IMR-90 (cell line): ENCODE measurements around the gene PRPF40B. TPM values are rescaled to one million over a fixed set of nuclear protein-coding genes. Genes with fewer than 3 reads are reported as not detected.

ENCODE experiments used
- ATAC-seq: fragments of 200-7000 bp; cut with Tn5 transposase; 2 replicates; pipeline ENCODE4 v1.9.1; 2020; ENCODE audit warnings: low read depth, mild to moderate bottlenecking, moderate library complexity
- BruUV-seq: library from RNA; stranded (reverse); fragments of 400-500 nt; replicated peaks from 2 replicates; lab custom pipeline; 2021; lab: Mats Ljungman, UMichigan
- CTCF ChIA-PET: fragments of 300-600 bp; formaldehyde crosslinking; extraction: SDS; loops from one replicate; lab custom pipeline; 2021; ENCODE audit warnings: antibody characterized with exemption; lab: Yijun Ruan, JAX
- POLR2A ChIA-PET: fragments of 300-600 bp; sonication (Branson Sonifier 250); formaldehyde crosslinking; loops from one replicate; lab custom pipeline; 2022; ENCODE audit warnings: antibody characterized with exemption; ENCODE audit not compliant: unreplicated experiment; lab: Charles Lee
- DNase-seq: peaks from one replicate; pipeline ENCODE4 v3.0.0; 2013
- H2AFZ ChIP-seq: replicated peaks from 2 replicates; pipeline ENCODE3; 2013; ENCODE audit warnings: low read length, mild to moderate bottlenecking; ENCODE audit not compliant: poor library complexity
- H2AK5ac ChIP-seq: 2 replicates; pipeline ENCODE4 v1.6.1; 2013; ENCODE audit warnings: low read depth, low read length, inconsistent platforms
- H2AK9ac ChIP-seq: replicated peaks from 2 replicates; pipeline ENCODE3; 2013; ENCODE audit warnings: mild to moderate bottlenecking, low read depth, low read length, moderate library complexity; ENCODE audit not compliant: poor library complexity
- H2BK120ac ChIP-seq: 2 replicates; pipeline ENCODE4 v1.6.1; 2013; ENCODE audit warnings: low read depth, low read length, inconsistent platforms
- H2BK15ac ChIP-seq: 3 replicates; pipeline ENCODE4 v1.6.1; 2013; ENCODE audit warnings: low read depth, low read length, inconsistent platforms
- H2BK20ac ChIP-seq: 2 replicates; pipeline ENCODE4 v1.6.1; 2013; ENCODE audit warnings: low read depth, mild to moderate bottlenecking, inconsistent platforms, low read length, moderate library complexity
- H2BK5ac ChIP-seq: 2 replicates; pipeline ENCODE4 v1.6.1; 2013; ENCODE audit warnings: mild to moderate bottlenecking, low read depth, low read length, inconsistent platforms; ENCODE audit not compliant: poor library complexity, severe bottlenecking
- H3K14ac ChIP-seq: replicated peaks from 2 replicates; pipeline ENCODE4 v1.6.1; 2013; ENCODE audit warnings: low read depth, low read length, inconsistent platforms
- H3K18ac ChIP-seq: 2 replicates; pipeline ENCODE4 v1.6.1; 2013; ENCODE audit warnings: low read depth, low read length, control low read depth
- H3K23ac ChIP-seq: 2 replicates; pipeline ENCODE4 v1.6.1; 2013; ENCODE audit warnings: low read depth, low read length, inconsistent platforms
- H3K27ac ChIP-seq: 2 replicates; pipeline ENCODE4 v1.5.1; 2013; ENCODE audit warnings: mild to moderate bottlenecking, control low read depth, low read length; ENCODE audit not compliant: insufficient read depth
- H3K27me3 ChIP-seq: 2 replicates; pipeline ENCODE4 v1.6.1; 2013; ENCODE audit warnings: low read length; ENCODE audit not compliant: control insufficient read depth, insufficient read depth
- H3K36me3 ChIP-seq: 2 replicates; pipeline ENCODE4 v1.6.1; 2013; ENCODE audit warnings: low read length, mixed read lengths; ENCODE audit not compliant: control insufficient read depth, insufficient read depth
- H3K4ac ChIP-seq: 2 replicates; pipeline ENCODE4 v1.6.1; 2013; ENCODE audit warnings: low read depth, low read length, inconsistent platforms
- H3K4me1 ChIP-seq: 2 replicates; pipeline ENCODE4 v1.6.1; 2013; ENCODE audit warnings: low read length, mixed read lengths; ENCODE audit not compliant: control insufficient read depth, insufficient read depth
- H3K4me2 ChIP-seq: 2 replicates; pipeline ENCODE4 v1.6.1; 2013; ENCODE audit warnings: low read depth, mild to moderate bottlenecking, control low read depth, low read length, moderate library complexity
- H3K4me3 ChIP-seq: 2 replicates; pipeline ENCODE4 v1.5.1; 2013; ENCODE audit warnings: low read depth, mild to moderate bottlenecking, control low read depth, low read length, moderate library complexity; ENCODE audit not compliant: insufficient read depth
- H3K56ac ChIP-seq: 2 replicates; pipeline ENCODE4 v1.6.1; 2013; ENCODE audit warnings: low read length, inconsistent platforms; ENCODE audit not compliant: insufficient read depth; ENCODE audit errors: extremely low read depth
- H3K79me1 ChIP-seq, 2 experiments: 2 replicates each; pipeline ENCODE4 v1.6.1; 2013; ENCODE audit warnings: low read length in 2 of 2, inconsistent platforms in 1 of 2, low read depth in 1 of 2
- H3K9ac ChIP-seq: 2 replicates; pipeline ENCODE4 v1.6.1; 2013; ENCODE audit warnings: low read depth, low read length, control low read depth
- H3K9me1 ChIP-seq: 2 replicates; pipeline ENCODE4 v1.6.1; 2013; ENCODE audit warnings: low read length, inconsistent platforms; ENCODE audit not compliant: insufficient read depth
- H3K9me3 ChIP-seq: 2 replicates; pipeline ENCODE4 v1.6.1; 2013; ENCODE audit warnings: low read length; ENCODE audit not compliant: control insufficient read depth, insufficient read depth
- H4K20me1 ChIP-seq: 2 replicates; pipeline ENCODE4 v1.6.1; 2013; ENCODE audit warnings: low read length, inconsistent platforms; ENCODE audit not compliant: insufficient read depth
- H4K5ac ChIP-seq: 2 replicates; pipeline ENCODE4 v1.6.1; 2013; ENCODE audit warnings: mild to moderate bottlenecking, low read depth, low read length, control low read depth
- H4K8ac ChIP-seq, 2 experiments: 2 replicates each; pipeline ENCODE4 v1.6.1; 2013; ENCODE audit warnings: low read depth in 2 of 2, low read length in 2 of 2, control low read depth in 1 of 2, inconsistent platforms in 1 of 2
- H4K91ac ChIP-seq: 2 replicates; pipeline ENCODE4 v1.6.1; 2013; ENCODE audit warnings: low read depth, low read length, inconsistent platforms; ENCODE audit not compliant: insufficient read depth
- CEBPB ChIP-seq: IDR thresholded peaks from 2 replicates; pipeline ENCODE4 v1.6.1; 2012; ENCODE audit warnings: low read depth, low read length, improper control_type of control experiment
- CHD1 ChIP-seq: IDR thresholded peaks from 2 replicates; pipeline ENCODE4 v1.6.1; 2012; ENCODE audit warnings: low read depth, low read length, improper control_type of control experiment
- CTCF ChIP-seq: conservative IDR thresholded peaks from 2 replicates; pipeline ENCODE4 v1.5.1; 2012; ENCODE audit warnings: mild to moderate bottlenecking, low read depth, low read length, improper control_type of control experiment
- ELK1 ChIP-seq: fragments of 150-350 bp; IDR thresholded peaks from 2 replicates; pipeline ENCODE4 v1.6.1; 2016; ENCODE audit warnings: low read depth, mild to moderate bottlenecking, low read length, moderate library complexity, borderline replicate concordance
- FOS ChIP-seq: fragments of 150-350 bp; IDR thresholded peaks from 2 replicates; pipeline ENCODE4 v1.6.1; 2016; ENCODE audit warnings: low read depth, low read length
- MAZ ChIP-seq: IDR thresholded peaks from 2 replicates; pipeline ENCODE4 v1.6.1; 2012; ENCODE audit warnings: low read depth, mild to moderate bottlenecking, low read length, improper control_type of control experiment, moderate library complexity, borderline replicate concordance
- MXI1 ChIP-seq: IDR thresholded peaks from 2 replicates; pipeline ENCODE4 v1.6.1; 2012; ENCODE audit warnings: low read depth, mild to moderate bottlenecking, low read length, moderate library complexity, borderline replicate concordance
- POLR2A ChIP-seq: IDR thresholded peaks from 2 replicates; pipeline ENCODE4 v1.6.1; 2012; ENCODE audit warnings: mild to moderate bottlenecking, low read depth, low read length
- RAD21 ChIP-seq: IDR thresholded peaks from 2 replicates; pipeline ENCODE4 v1.6.1; 2012; ENCODE audit warnings: low read length, improper control_type of control experiment
- RCOR1 ChIP-seq: IDR thresholded peaks from 2 replicates; pipeline ENCODE4 v1.6.1; 2012; ENCODE audit warnings: mild to moderate bottlenecking, low read length, improper control_type of control experiment; ENCODE audit not compliant: insufficient replicate concordance
- RFX5 ChIP-seq: IDR thresholded peaks from 2 replicates; pipeline ENCODE4 v1.8.0; 2012; ENCODE audit warnings: low read depth, mild to moderate bottlenecking, low read length, moderate library complexity
- SMC3 ChIP-seq: fragments of 150-350 bp; IDR thresholded peaks from 2 replicates; pipeline ENCODE4 v1.6.1; 2016; ENCODE audit warnings: low read depth, mild to moderate bottlenecking, antibody characterized with exemption, low read length, moderate library complexity
- USF2 ChIP-seq: fragments of 150-350 bp; IDR thresholded peaks from 2 replicates; pipeline ENCODE4 v1.6.1; 2017; ENCODE audit warnings: mild to moderate bottlenecking, antibody characterized with exemption, low read length, low read depth
- WGBS, 2 experiments: methylation state at CpG; one replicate each; pipeline versions ENCODE4 v1.1.5 to v1.1.7; 2013; ENCODE audit warnings: missing lambda C conversion rate in 2 of 2; ENCODE audit not compliant: insufficient read length in 1 of 2; ENCODE audit errors: extremely low coverage in 2 of 2; 5-methylcytosine and 5-hydroxymethylcytosine counted together
- dilution Hi-C: fragments of 300-500 bp; cut with HindIII; formaldehyde crosslinking; loops from one replicate; pipeline ENCODE4 v1.14.3; 2018; ENCODE audit warnings: low sequenced_read_pairs; ENCODE audit not compliant: unreplicated experiment
- in situ Hi-C: fragments of 300-500 bp; cut with MboI; formaldehyde crosslinking; loops from 3 replicates; pipeline ENCODE4 v1.14.3; 2019; ENCODE audit warnings: low sequenced_read_pairs, inconsistent platforms, mixed read lengths
- intact Hi-C: fragments of 100-400 bp; cut with micrococcal nuclease; formaldehyde crosslinking; loops from 2 replicates; pipeline ENCODE4 v1.10.0; 2022
- polyA plus RNA-seq, 3 experiments: library from polyadenylated mRNA; depleted of rRNA; stranded (reverse); fragments of >200 nt; gene quantifications; 2 replicates each; pipeline ENCODE4 v1.2.3, GENCODE V29; 2012; ENCODE audit warnings: low replicate concordance in 1 of 3
- total RNA-seq: library from RNA; depleted of rRNA; stranded (reverse); fragments of >200 nt; gene quantifications from 2 replicates; pipeline ENCODE4 v1.2.3, GENCODE V29; 2012

The PRPF40B gene
- total and polyA plus RNA-seq, 2 of the 4 experiments (the other 2 are of a cell fraction) = 5.0 to 11.8 TPM

GRCh38 chr12:49580572-49581535 lies 42.5 kb upstream of the PRPF40B start:
- BruUV-seq = no TSS peak
- H3K23ac ChIP-seq = no peak overlapping the region
- no peak overlapping the region for H3K14ac ChIP-seq
- DNase-seq (peak; percentile 77), ATAC-seq (peak; percentile 97)
- H2AK9ac ChIP-seq = peak overlapping the region; percentile 63
- no peak overlapping the region for H3K56ac ChIP-seq
- dilution Hi-C loops (no loop called here), intact Hi-C loops (loop anchor here (1.0 to 5.0 kb wide), 4 partner anchors 69 to 292 kb away; no protein-coding TSS in a partner anchor), in situ Hi-C loops (no loop called here)
- H3K4me2 ChIP-seq = no peak overlapping the region
- no peak overlapping the region for H2BK120ac ChIP-seq
- no peak overlapping the region for H2BK15ac ChIP-seq
- no peak overlapping the region for H3K9ac ChIP-seq
- no peak overlapping the region for H4K91ac ChIP-seq
- H4K5ac ChIP-seq = no peak overlapping the region
- no peaks in the 10 kb centered on the region for H3K27me3 ChIP-seq
- no peak overlapping the region for H3K4me3 ChIP-seq
- H3K27ac ChIP-seq = no peak overlapping the region
- ChIA-PET POLR2A (no interaction called here), CTCF (interaction anchor here (0.6 to 5.4 kb wide), 11 partner anchors 9 to 292 kb away, joined by 3 to 36 read pairs (median 5); partner anchors contain the start of gene DNAJC22)
- H2AFZ ChIP-seq = peak overlapping the region; percentile 54
- peaks cover 2% of the 10 kb centered on the region for H3K36me3 ChIP-seq
- peaks cover 0 to 16% of the 10 kb centered on the region in 2 experiments; a peak in 3 of 4 replicates for H3K79me1 ChIP-seq
- no peak overlapping the region for H2BK20ac ChIP-seq
- peaks cover 2% of the 10 kb centered on the region; the same call in 1 of the 2 replicates for H3K4me1 ChIP-seq
- H3K4ac ChIP-seq = no peak overlapping the region
- H2AK5ac ChIP-seq = no peak overlapping the region
- no peak overlapping the region; a peak in 1 of 4 replicates for H4K8ac ChIP-seq
- no peaks in the 10 kb centered on the region for H3K9me3 ChIP-seq
- 30% methylated on average over 2 of the region's 8 CpGs; no CpG with 5 or more reads in 1 of the 2 experiments for WGBS, 2 experiments
- H2BK5ac ChIP-seq = no peak overlapping the region
- peaks cover 9% of the 10 kb centered on the region for H4K20me1 ChIP-seq
- no peaks in the 10 kb centered on the region for H3K9me1 ChIP-seq
- H3K18ac ChIP-seq = no peak overlapping the region
- peak; percentile 49 for TF ChIP-seq RCOR1
- no peak for TF ChIP-seq FOS
- TF ChIP-seq POLR2A = no peak
- TF ChIP-seq ELK1 = no peak
- no peak for TF ChIP-seq CEBPB
- TF ChIP-seq RFX5 = no peak
- TF ChIP-seq MXI1 = no peak
- TF ChIP-seq MAZ = no peak; the same call in 1 of the 2 replicates
- TF ChIP-seq CTCF = peak; percentile 84
- no peak for TF ChIP-seq CHD1
- no peak for TF ChIP-seq USF2
- TF ChIP-seq SMC3 = peak; percentile 83
- TF ChIP-seq RAD21 = peak; percentile 89
